HepG2 (cell line): Measurements from ENCODE around the gene RBBP8NL. TPM values are rescaled to one million over a fixed set of nuclear protein-coding genes. Genes with fewer than 3 reads are reported as not detected.

Experiments used
- ATF5 ChIP-seq: sonication (generic); formaldehyde crosslinking; IDR thresholded peaks from 2 replicates; pipeline ENCODE4 v1.4.0; 2020; ENCODE audit warnings: mild to moderate bottlenecking, low read depth, missing genetic modification reagents
- ATF7 ChIP-seq, 2 experiments: fragments of 450-650 bp in 1 of 2; sonication (generic) in 1 of 2; formaldehyde crosslinking in 1 of 2; IDR thresholded peaks; 2 replicates each; pipeline versions ENCODE4 v1.4.0 to v1.6.1; 2016 to 2020; ENCODE audit warnings: antibody characterized with exemption in 1 of 2, mild to moderate bottlenecking in 1 of 2, missing genetic modification reagents in 1 of 2
- ATF7-NPFF ChIP-seq: sonication (generic); formaldehyde crosslinking; IDR thresholded peaks from 2 replicates; pipeline ENCODE4 v1.8.1; 2023; ENCODE audit warnings: mild to moderate bottlenecking, low read depth, missing genetic modification reagents, moderate library complexity
- FOXC1 ChIP-seq: sonication (generic); formaldehyde crosslinking; IDR thresholded peaks from 2 replicates; pipeline ENCODE4 v1.8.0; 2022; ENCODE audit warnings: mild to moderate bottlenecking, missing genetic modification reagents, borderline replicate concordance
- FOXM1 ChIP-seq: sonication (generic); formaldehyde crosslinking; IDR thresholded peaks from 2 replicates; pipeline ENCODE4 v1.5.0; 2020; ENCODE audit warnings: missing genetic modification reagents
- HCFC1 ChIP-seq: fragments of 150-350 bp; IDR thresholded peaks from 2 replicates; pipeline ENCODE4 v1.6.1; 2014; ENCODE audit warnings: low read depth, low read length
- HOMEZ ChIP-seq: IDR thresholded peaks from 2 replicates; pipeline ENCODE4 v1.6.1; 2016; ENCODE audit warnings: low read depth
- JUN ChIP-seq: sonication (generic); formaldehyde crosslinking; IDR thresholded peaks from 2 replicates; pipeline ENCODE4 v1.4.0; 2020; ENCODE audit warnings: mild to moderate bottlenecking, missing genetic modification reagents
- JUNB ChIP-seq: sonication (generic); formaldehyde crosslinking; IDR thresholded peaks from 2 replicates; pipeline ENCODE4 v1.8.0; 2022; ENCODE audit warnings: missing genetic modification reagents, mild to moderate bottlenecking, borderline replicate concordance
- KDM2A ChIP-seq: sonication (generic); formaldehyde crosslinking; IDR thresholded peaks from 2 replicates; pipeline ENCODE4 v1.4.0; 2020; ENCODE audit warnings: low read depth, missing genetic modification reagents, borderline replicate concordance
- KDM3A ChIP-seq: IDR thresholded peaks from 2 replicates; pipeline ENCODE4 v1.6.1; 2018; ENCODE audit warnings: low read depth, missing compliant biosample characterization
- KMT2A ChIP-seq: sonication (generic); formaldehyde crosslinking; IDR thresholded peaks from 2 replicates; pipeline ENCODE4 v1.4.0; 2020; ENCODE audit warnings: missing genetic modification reagents
- NCOA1 ChIP-seq: sonication (generic); formaldehyde crosslinking; IDR thresholded peaks from 2 replicates; pipeline ENCODE4 v1.9.0; 2021; ENCODE audit warnings: missing genetic modification reagents
- NFE2L2 ChIP-seq: fragments of 150-350 bp; IDR thresholded peaks from 2 replicates; pipeline ENCODE4 v1.6.1; 2014; ENCODE audit warnings: low read length
- SP1 ChIP-seq, 2 experiments: fragments of 450-650 bp in 1 of 2; sonication (generic) in 1 of 2; formaldehyde crosslinking in 1 of 2; IDR thresholded peaks; 2 replicates each; pipeline versions ENCODE4 v1.4.0 to v1.6.1; 2016 to 2020; ENCODE audit warnings: missing genetic modification reagents in 1 of 2
- SP4 ChIP-seq: sonication (generic); formaldehyde crosslinking; IDR thresholded peaks from 2 replicates; pipeline ENCODE4 v1.8.1; 2023; ENCODE audit warnings: mild to moderate bottlenecking, missing genetic modification reagents
- TAF15 ChIP-seq: fragments of 200-400 bp; formaldehyde crosslinking; IDR thresholded peaks from one replicate; pipeline ENCODE4 v1.6.1; 2018; ENCODE audit warnings: mild to moderate bottlenecking, low read depth, low read length; ENCODE audit not compliant: poor library complexity, severe bottlenecking
- THAP7 ChIP-seq: sonication (generic); formaldehyde crosslinking; IDR thresholded peaks from 2 replicates; pipeline ENCODE4 v1.8.1; 2023; ENCODE audit warnings: mild to moderate bottlenecking, missing genetic modification reagents
- TRIM24 ChIP-seq: sonication (generic); formaldehyde crosslinking; IDR thresholded peaks from 2 replicates; pipeline ENCODE4 v1.8.0; 2022; ENCODE audit warnings: mild to moderate bottlenecking, missing genetic modification reagents
- YEATS2 ChIP-seq: sonication (generic); formaldehyde crosslinking; IDR thresholded peaks from 2 replicates; pipeline ENCODE4 v1.4.0; 2020; ENCODE audit warnings: missing genetic modification reagents, borderline replicate concordance
- ZBTB3 ChIP-seq: sonication (generic); formaldehyde crosslinking; IDR thresholded peaks from 2 replicates; pipeline ENCODE4 v1.4.0; 2020; ENCODE audit warnings: low read depth, mild to moderate bottlenecking, moderate library complexity, missing genetic modification reagents, borderline replicate concordance
- ZNF574 ChIP-seq: sonication (generic); formaldehyde crosslinking; IDR thresholded peaks from 2 replicates; pipeline ENCODE4 v1.4.0; 2020; ENCODE audit warnings: missing genetic modification reagents
- ZSCAN25 ChIP-seq: sonication (generic); formaldehyde crosslinking; IDR thresholded peaks from 2 replicates; pipeline ENCODE4 v1.8.0; 2022; ENCODE audit warnings: mild to moderate bottlenecking, missing genetic modification reagents
- polyA plus RNA-seq, 8 experiments: library from polyadenylated mRNA; depleted of rRNA in 3 of 8; stranded (reverse) in 7 of 8; unstranded in 1 of 8; fragments of >200 nt; fragmentation: Illumina TruSeq in 4 of 8; extraction: Trizol in 4 of 8; gene quantifications; 2 replicates each; pipeline versions ENCODE4 v1.2.1 to v1.2.3, GENCODE V29; 2011 to 2016; ENCODE audit warnings: low read depth in 4 of 8, missing spikeins in 1 of 8, mixed read lengths in 1 of 8; ENCODE audit not compliant: insufficient read depth in 1 of 8
- total RNA-seq, 5 experiments: library from RNA; depleted of rRNA; stranded (reverse); fragments of >200 nt; fragmentation: Illumina TruSeq; extraction: Trizol; gene quantifications; 2 replicates each; pipeline ENCODE4 v1.2.3, GENCODE V29; 2016; ENCODE audit warnings: low read depth in 1 of 5

Gene RBBP8NL
- total and polyA plus RNA-seq, 2 of the 13 experiments (the other 11 are each of a cell fraction or from before 2014, with no cell fraction given) = 0.69 to 0.86 TPM

GRCh38 chr20:62367633-62368391 is 59.5 kb downstream of the RBBP8NL start (continued):
- peak; percentile 82 for TF ChIP-seq JUN (CRISPR knock-in tag)
- peak; percentile 91; the same call in 1 of the 2 replicates for TF ChIP-seq ATF5 (CRISPR knock-in tag)
- peak; percentile 94 for TF ChIP-seq ZBTB3 (CRISPR knock-in tag)
- TF ChIP-seq KDM3A (CRISPR knock-in tag) = peak; percentile 67; the same call in 1 of the 2 replicates
- peak; percentile 26; the same call in 1 of the 2 replicates for TF ChIP-seq KMT2A (CRISPR knock-in tag)
- TF ChIP-seq SP1 (IDR thresholded peaks at IDR 0.05) = no peak
- 0 out of 2 replicates have a peak, but pooled peaks have one; percentile 5 for TF ChIP-seq SP1 (CRISPR knock-in tag; IDR thresholded peaks at IDR 0.05)
- TF ChIP-seq TRIM24 (CRISPR knock-in tag) = no peak
- TF ChIP-seq KDM2A = peak; percentile 53
- no peak for TF ChIP-seq TAF15
- no peak for TF ChIP-seq ATF7 (IDR thresholded peaks at IDR 0.05)
- TF ChIP-seq ATF7 (CRISPR knock-in tag; IDR thresholded peaks at IDR 0.05) = peak; percentile 49; the same call in 1 of the 2 replicates
- TF ChIP-seq SP4 (CRISPR knock-in tag) = 0 out of 2 replicates have a peak, but pooled peaks have one; percentile 0
- TF ChIP-seq NFE2L2 = no peak
- no peak for TF ChIP-seq HOMEZ (CRISPR knock-in tag)
- TF ChIP-seq HCFC1 = no peak
- TF ChIP-seq ZSCAN25 = peak; percentile 37; the same call in 1 of the 2 replicates
- peak; percentile 20; the same call in 1 of the 2 replicates for TF ChIP-seq ZNF574 (CRISPR knock-in tag)
- peak; percentile 54; the same call in 1 of the 2 replicates for TF ChIP-seq ATF7-NPFF (CRISPR knock-in tag)
- peak; percentile 25 for TF ChIP-seq FOXC1
- no peak for TF ChIP-seq FOXM1
- no peak for TF ChIP-seq JUNB (CRISPR knock-in tag)
- TF ChIP-seq NCOA1 = no peak
- peak; percentile 94; the same call in 1 of the 2 replicates for TF ChIP-seq THAP7 (CRISPR knock-in tag)
- TF ChIP-seq YEATS2 (CRISPR knock-in tag) = peak; percentile 57; the same call in 1 of the 2 replicates
